Measurements from ENCODE around the gene OSBP2. TPM values are rescaled to one million over a fixed set of nuclear protein-coding genes. Genes with fewer than 3 reads are reported as not detected.

OSBP2 gene
- total RNA-seq, 1 donor from 2014 or later: 18.0 TPM

- DNase-seq: no peak
Observed at GRCh38 chr22:30821863-30822215, 127.2 kb downstream of the OSBP2 start.

- DNase-seq: peak; percentile 35
Observed at GRCh38 chr22:30822216-30823014, 127.7 kb downstream of the OSBP2 start.

GRCh38 chr22:30823015-30823370 is 128.3 kb downstream of the OSBP2 start:
- peak; percentile 57 for DNase-seq

- DNase-seq: no peak
Observed at GRCh38 chr22:30824096-30824495, 129.4 kb downstream of the OSBP2 start.

DNA sequence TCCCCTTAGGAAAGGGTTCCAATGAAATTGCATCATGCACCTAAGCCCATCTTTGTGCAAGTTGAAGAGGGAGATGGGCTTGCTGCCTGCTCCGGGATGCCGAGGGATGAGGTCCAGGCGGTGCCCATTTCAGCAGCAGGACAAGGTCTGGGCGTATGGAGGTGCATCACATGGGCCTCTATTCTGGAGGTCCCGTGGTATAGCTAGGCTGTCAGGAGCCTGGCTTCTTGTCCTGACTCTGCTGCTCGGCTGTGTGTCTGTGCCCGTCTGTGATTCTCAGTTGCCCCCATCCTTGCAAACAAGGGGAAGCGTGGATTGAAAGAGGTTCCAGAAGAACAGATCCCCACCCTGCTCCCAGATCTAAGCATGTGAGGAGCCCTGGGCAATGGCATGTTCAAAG is 130.0 kb downstream of the OSBP2 start:
- no peak for DNase-seq

GRCh38 chr22:30825711-30826505 is 131.2 kb downstream of the OSBP2 start:
- no peak for DNase-seq

- DNase-seq: no peak
Observed at GRCh38 chr22:30826670-30827355, 132.1 kb downstream of the OSBP2 start.

DNA sequence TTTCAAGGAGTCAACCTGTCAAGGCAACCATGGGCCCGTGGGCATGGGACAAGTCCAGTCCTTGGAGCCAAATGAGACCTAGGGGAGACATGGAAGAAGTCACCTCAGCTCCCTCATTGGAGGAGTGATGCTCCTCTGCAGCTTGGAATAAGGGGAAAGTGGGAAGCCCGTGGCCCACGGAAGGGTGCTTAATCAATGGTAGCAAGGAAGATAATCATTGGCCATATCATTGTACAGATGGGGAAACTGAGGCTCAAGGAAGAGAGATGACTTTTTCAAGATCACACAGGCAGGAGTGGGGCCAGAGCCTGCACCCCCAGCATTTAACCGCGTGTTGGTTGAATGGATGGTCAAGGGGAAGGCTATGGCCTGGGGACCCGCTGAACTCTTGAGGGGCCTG is 133.0 kb downstream of the OSBP2 start:
- DNase-seq: no peak

- no peak for DNase-seq
Observed at GRCh38 chr22:30828187-30829155, 133.8 kb downstream of the OSBP2 start.

DNA sequence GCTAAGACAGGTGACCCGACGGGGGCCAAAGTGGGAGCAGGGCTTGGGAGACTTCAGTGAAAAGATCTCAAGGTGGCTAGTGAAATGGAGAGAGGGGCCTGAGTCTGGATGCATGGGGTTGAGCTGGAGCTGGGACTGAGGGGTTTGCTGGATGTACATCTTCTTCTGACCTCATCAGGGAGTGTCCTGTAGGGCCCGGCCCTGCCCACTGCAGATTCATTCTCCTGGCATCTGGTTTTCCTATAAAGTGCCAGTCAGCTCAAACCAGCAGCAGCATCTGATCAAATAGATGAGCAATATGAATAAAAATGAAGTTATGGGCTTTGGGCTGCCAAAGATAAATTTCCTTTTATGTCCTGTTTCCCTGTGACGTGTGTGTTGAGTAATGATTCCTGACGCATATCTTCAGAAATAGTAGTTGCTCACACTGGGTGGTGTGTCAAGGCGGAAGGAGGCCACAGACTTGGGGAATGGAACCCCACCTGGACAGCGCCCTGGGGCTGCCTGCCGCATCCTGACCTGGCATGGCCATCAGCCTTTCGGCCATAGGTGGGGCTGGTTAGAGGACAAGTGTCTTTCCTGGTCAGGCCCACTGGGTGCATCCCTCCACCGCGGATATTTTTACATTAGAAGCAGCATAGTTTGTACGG is 135.4 kb downstream of the OSBP2 start:
- peak; percentile 92 for DNase-seq

DNA sequence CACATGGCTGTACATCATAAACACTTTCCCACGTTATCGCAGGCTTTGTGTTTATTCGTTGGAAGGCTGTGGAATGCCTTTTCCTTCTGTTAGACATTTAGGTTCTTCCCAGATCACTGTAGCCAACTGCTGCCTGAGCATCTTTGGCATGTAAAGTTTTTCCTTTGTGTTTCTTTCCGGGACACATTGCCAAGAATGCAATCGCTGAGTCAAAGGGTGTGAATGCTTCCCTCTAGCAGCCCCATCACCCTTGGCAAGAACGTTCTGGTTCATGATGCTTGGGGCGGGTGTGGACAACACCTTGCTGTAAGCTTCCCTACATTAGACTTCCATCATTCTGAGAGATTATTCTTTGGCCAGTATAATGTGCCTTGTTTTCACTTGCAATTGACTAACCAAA is 136.2 kb downstream of the OSBP2 start:
- peak; percentile 98 for DNase-seq

GRCh38 chr22:30832407-30832987 is 137.8 kb downstream of the OSBP2 start:
- DNase-seq: no peak

GRCh38 chr22:30833322-30833721 is 138.6 kb downstream of the OSBP2 start:
- no peak for DNase-seq

DNA sequence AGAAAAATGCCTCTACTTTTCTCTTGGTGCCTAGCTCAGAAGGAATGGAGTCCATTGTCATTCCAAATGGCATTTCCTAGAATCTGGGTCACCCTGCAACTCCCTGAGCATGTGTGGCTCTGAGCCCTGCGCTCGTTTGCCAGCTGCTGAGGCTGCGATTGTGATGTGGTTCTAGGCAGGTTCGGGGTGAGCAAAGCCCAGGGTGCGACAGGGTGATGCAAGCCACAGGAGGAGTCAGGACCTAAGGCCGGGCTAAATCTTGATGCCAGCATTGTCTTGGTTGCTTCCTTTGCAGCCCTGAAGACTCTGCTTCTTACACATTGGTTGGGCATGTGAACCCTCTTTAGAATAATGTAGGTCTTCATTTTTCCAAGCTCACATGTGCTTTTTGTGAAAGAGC is 142.9 kb downstream of the OSBP2 start:
- DNase-seq: no peak

- DNase-seq: no peak
Observed at GRCh38 chr22:30838111-30838510, 143.4 kb downstream of the OSBP2 start.

GRCh38 chr22:30841273-30841672 is 146.6 kb downstream of the OSBP2 start:
- peak; percentile 39 for DNase-seq

GRCh38 chr22:30843245-30843644 is 148.6 kb downstream of the OSBP2 start:
- DNase-seq: no peak

DNA sequence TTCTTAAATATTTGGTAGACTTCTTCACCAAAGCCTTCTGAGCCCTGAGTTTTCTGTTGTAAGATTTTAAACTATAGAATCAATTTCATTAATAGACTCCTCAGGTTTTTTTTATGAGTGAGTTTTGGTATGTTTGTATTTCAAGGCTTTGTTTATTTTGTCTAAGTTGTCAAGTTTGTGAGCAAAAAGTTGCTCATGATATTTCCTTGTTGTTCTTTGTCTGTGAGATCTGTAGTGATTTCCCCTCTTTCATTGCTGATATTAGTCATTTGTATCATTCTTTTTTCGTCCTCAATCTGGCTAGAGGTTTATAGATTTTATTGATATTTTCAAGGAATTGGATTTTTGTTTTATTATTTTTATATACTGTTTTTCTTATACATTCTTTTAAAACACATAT is 152.9 kb downstream of the OSBP2 start:
- DNase-seq: no peak

GRCh38 chr22:30855266-30855665 is 160.6 kb downstream of the OSBP2 start:
- DNase-seq: no peak

GRCh38 chr22:30855677-30856518 is 161.2 kb downstream of the OSBP2 start:
- no peak for DNase-seq

All from dermis blood vessel endothelial cell (primary cell).